DOHH2 (cell line): ENCODE results near the gene USF2.

Experiments
- CTCF ChIP-seq: fragments of 200-600 bp; sonication (generic); IDR thresholded peaks from one replicate; pipeline ENCODE4 v1.5.1; 2014; ENCODE audit warnings: antibody characterized with exemption, mild to moderate bottlenecking, low read depth, low read length; ENCODE audit not compliant: poor library complexity, severe bottlenecking
- EZH2phosphoT487 ChIP-seq: fragments of 200-600 bp; sonication (generic); IDR thresholded peaks from 2 replicates; pipeline ENCODE4 v1.6.1; 2017; ENCODE audit warnings: borderline replicate concordance, mild to moderate bottlenecking, antibody characterized with exemption, low read length, moderate library complexity, mixed read lengths

- TF ChIP-seq CTCF = no peak
- TF ChIP-seq EZH2phosphoT487 = no peak
These were observed 39.2 kb downstream of the USF2 start for GRCh38 chr19:35307931-35308330.
